ENCODE data around the gene GNG4. TPM values are rescaled to one million over a fixed set of nuclear protein-coding genes. Genes with fewer than 3 reads are reported as not detected.

The GNG4 gene
- total RNA-seq, 1 experiment from 2014 or later = 0.25 TPM

- no peak for DNase-seq (ENCODE audit: extremely low read depth, low read depth)
Observed at GRCh38 chr1:235502601-235503402, 146.8 kb downstream of the GNG4 start.

DNA sequence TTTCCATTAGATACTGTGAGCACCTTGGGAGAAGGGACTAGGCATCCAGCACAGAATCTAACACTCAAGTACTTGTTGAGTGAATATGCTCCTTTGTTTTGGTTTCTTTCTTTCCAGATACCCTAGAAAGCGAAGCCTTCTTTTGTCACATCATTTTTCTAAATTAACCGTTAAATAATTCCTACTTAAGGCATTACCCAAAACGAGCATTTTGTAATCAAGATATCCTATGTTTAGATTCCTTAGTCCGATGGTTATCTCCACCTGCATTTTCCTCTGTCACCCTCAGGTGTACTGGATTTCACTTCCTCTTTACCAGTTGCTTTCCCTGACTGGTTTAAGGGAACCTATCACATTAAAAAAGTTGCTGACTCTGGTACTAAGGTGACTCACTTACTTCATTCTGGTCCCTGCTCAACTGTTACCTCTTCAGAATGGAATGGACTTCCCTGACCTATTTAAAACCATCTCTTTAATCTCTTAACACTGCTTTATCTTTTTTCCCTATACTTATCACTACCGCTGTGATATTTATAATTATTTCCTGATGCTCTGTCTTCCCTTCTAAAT, 148.5 kb downstream of the GNG4 start:
- DNase-seq (ENCODE audit: extremely low read depth, low read depth) = no peak

Small RNAs within 50 kb of the gene (small RNA-seq; reads per million reads assigned to genes)
- gene MTCO3P46 = 0 reads per million in 2 experiments
- 0 reads per million in 2 experiments for gene MTND4LP21

Other genes with a start within 250 kb of the GNG4 start
- 52.2 and 59.2 TPM in 2 replicates for gene B3GALNT2, start 145.3 kb downstream of the GNG4 start, total RNA-seq (2014; rRNA removed; shearing (Covaris generic))
- gene LYST, start 217.1 kb upstream of the GNG4 start, total RNA-seq (2014; rRNA removed; shearing (Covaris generic)) = 4.2 and 8.7 TPM in 2 replicates

Measured in NCI-H460 (cell line).